Activated T-helper 1 cell treated with anti-CD3 and anti-CD28 coated beads, Interleukin-12 subunit alpha, Interleukin-12 subunit beta, Interleukin-2, Interleukin-4 antibody, amounts not matched to agents 30 ng/mL and 10 ng/mL and 1 ng/mL, durations not matched to agents 14 hours and 24 hours and 36 hours (primary cell): Measurements from ENCODE around the gene UBR4. TPM values are rescaled to one million over a fixed set of nuclear protein-coding genes. Genes with fewer than 3 reads are reported as not detected.
A peak's percentile ranks its signal among the peaks of the same experiment; 100 is the strongest.

Experiments
- DNase-seq: peaks from one replicate; pipeline ENCODE4 v3.0.0; 2021; ENCODE audit warnings: low spot score
- H3K27ac Mint-ChIP-seq: one replicate; pipeline ENCODE4 v1.8.0; 2021; ENCODE audit warnings: mild to moderate bottlenecking, mixed read lengths
- H3K27me3 Mint-ChIP-seq: one replicate; pipeline ENCODE4 v1.8.0; 2022; ENCODE audit warnings: mild to moderate bottlenecking, moderate library complexity, mixed read lengths; ENCODE audit not compliant: insufficient read depth
- H3K36me3 Mint-ChIP-seq: one replicate; pipeline ENCODE4 v1.8.0; 2021; ENCODE audit warnings: low read depth, mixed read lengths
- H3K4me1 Mint-ChIP-seq: one replicate; pipeline ENCODE4 v1.8.0; 2021; ENCODE audit warnings: low read depth, mixed read lengths
- H3K4me3 Mint-ChIP-seq: one replicate; pipeline ENCODE4 v1.8.0; 2021; ENCODE audit warnings: mild to moderate bottlenecking, moderate library complexity, mixed read lengths
- H3K9me3 Mint-ChIP-seq: one replicate; pipeline ENCODE4 v1.8.0; 2021; ENCODE audit warnings: mixed read lengths
- intact Hi-C: fragments of 100-400 bp; cut with micrococcal nuclease; formaldehyde crosslinking; loops from one replicate; pipeline ENCODE4 v1.15.1; 2024
- total RNA-seq: library from RNA; stranded (reverse); gene quantifications from 2 replicates; pipeline ENCODE4 v1.2.3, GENCODE V29; 2022

The UBR4 gene
- total RNA-seq, 1 donor from 2014 or later, result 155 TPM

DNA sequence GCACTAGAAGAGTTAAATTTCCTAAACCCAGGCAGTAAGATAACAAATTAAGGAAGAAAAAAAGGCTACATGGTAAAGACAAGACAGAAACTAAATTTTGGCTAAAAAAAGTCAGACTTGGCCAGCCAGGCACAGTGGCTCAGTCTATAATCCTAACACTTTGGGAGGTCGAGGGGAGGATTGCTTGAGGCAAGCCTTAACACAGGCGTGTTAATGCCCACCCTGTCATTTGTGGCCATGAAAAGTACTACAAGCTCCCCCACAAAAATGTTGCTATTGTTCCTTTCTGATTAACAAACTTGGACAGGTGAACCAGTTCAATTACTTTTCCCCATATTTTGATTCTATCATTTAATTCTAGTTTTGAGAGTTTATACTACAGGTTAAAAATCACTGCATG lies 32.3 kb downstream of the UBR4 start:
- H3K4me1 Mint-ChIP-seq, result peaks cover 24% of the 10 kb centered on the region
- no peak overlapping the region for H3K4me3 Mint-ChIP-seq
- intact Hi-C loops, result loop anchor here (1.0 kb wide), 1 partner anchor 9 kb away; no protein-coding TSS in a partner anchor
- H3K27me3 Mint-ChIP-seq, result no peaks in the 10 kb centered on the region
- no peaks in the 10 kb centered on the region for H3K9me3 Mint-ChIP-seq
- DNase-seq, result no peak
- no peak overlapping the region for H3K27ac Mint-ChIP-seq
- peaks cover 70% of the 10 kb centered on the region for H3K36me3 Mint-ChIP-seq

DNA sequence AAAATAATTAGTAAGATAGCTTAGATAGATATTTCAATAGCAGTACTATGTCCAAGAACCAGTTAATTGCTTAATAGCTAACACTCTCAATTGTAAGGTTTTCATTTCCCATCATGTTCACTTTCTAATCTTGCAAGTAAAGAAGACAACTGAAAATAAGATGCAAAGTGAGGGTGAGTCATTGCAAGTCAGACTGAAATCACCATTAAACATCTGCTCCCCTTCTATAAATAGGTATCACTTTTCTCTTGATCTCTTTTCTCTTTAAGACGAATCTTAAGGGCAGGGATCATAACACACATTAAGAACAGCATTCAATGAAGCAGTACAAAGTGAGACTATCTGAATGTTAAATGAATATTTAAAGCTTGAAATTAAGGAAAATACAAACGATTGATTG lies 40.4 kb downstream of the UBR4 start:
- no peak for DNase-seq
- Mint-ChIP-seq H3K36me3 (peaks cover 77% of the 10 kb centered on the region), H3K27ac (peak overlapping the region; percentile 61), H3K4me3 (no peak overlapping the region), H3K27me3 (no peaks in the 10 kb centered on the region), H3K4me1 (peaks cover 16% of the 10 kb centered on the region), H3K9me3 (no peaks in the 10 kb centered on the region)
- intact Hi-C loops, result loop anchor here (1.0 to 5.0 kb wide), 4 partner anchors 9 to 47 kb away; no protein-coding TSS in a partner anchor

DNA sequence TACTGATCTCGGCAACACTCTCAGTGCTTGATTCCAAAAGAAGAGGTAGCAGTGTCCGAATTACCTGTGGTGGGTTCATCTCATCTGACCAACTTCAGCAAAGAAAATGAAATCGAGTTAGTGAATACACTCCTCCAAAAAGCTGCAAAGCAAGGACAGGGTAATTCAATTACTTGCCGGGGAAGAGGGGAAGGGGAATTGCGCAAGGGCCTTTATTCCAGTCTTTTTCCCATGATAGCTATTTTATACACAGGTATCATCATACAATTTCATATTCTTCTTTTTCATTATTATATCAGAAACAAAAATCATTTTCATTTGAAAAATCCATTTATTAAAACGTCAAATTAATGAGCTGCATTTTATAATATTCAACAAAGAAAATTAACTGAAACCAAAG lies 42.9 kb downstream of the UBR4 start:
- Mint-ChIP-seq H3K36me3 (peaks cover 75% of the 10 kb centered on the region), H3K27me3 (no peaks in the 10 kb centered on the region), H3K27ac (no peak overlapping the region), H3K4me1 (peaks cover 16% of the 10 kb centered on the region), H3K4me3 (no peak overlapping the region), H3K9me3 (no peaks in the 10 kb centered on the region)
- intact Hi-C loops, result loop anchor here (5.0 kb wide), 2 partner anchors 40 to 45 kb away; no protein-coding TSS in a partner anchor
- DNase-seq, result no peak

DNA sequence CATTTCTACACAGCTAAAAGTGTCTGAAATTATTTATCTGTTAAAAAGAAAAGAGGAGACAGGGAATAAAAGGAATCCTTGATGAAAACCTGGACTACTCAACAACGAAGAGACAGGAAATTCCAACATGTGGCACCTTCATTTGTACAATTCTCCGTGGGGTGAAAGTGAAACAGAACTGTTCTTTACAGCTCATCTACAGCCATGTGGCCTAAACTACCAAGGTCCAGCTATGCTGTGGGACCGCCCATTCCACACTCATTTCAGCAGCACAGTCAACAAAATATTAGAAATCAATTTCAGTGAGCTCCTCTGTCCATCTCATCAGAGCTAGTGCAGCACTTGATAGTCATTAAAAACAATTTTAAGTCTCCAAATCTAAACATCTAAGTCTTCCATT lies 44.0 kb downstream of the UBR4 start:
- H3K27me3 Mint-ChIP-seq, result no peaks in the 10 kb centered on the region
- H3K36me3 Mint-ChIP-seq, result peaks cover 79% of the 10 kb centered on the region
- H3K4me3 Mint-ChIP-seq, result no peak overlapping the region
- intact Hi-C loops, result loop anchor here (5.0 kb wide), 2 partner anchors 41 to 44 kb away; no protein-coding TSS in a partner anchor
- no peak overlapping the region for H3K27ac Mint-ChIP-seq
- H3K9me3 Mint-ChIP-seq, result no peaks in the 10 kb centered on the region
- peaks cover 16% of the 10 kb centered on the region for H3K4me1 Mint-ChIP-seq
- no peak for DNase-seq

DNA sequence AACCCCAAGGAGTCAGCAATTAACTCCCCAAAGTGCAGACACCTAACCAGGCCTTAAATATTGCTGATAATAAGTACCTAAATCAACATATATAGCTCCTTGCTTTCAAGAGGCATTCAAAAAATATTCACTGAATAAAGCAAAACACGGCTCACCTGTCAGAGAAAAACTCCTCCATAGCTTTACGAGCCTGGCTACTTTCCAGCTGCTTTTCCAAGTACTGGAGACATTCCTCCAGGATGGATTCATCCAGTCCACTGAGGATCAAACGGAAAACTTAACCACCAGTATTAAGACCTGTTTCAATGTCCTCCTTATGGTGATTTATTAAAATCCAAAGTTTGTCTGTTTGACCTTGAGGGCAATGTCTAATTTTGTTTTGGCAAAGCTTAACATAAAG lies 44.6 kb downstream of the UBR4 start:
- Mint-ChIP-seq H3K36me3 (peaks cover 80% of the 10 kb centered on the region), H3K27me3 (no peaks in the 10 kb centered on the region), H3K27ac (no peak overlapping the region), H3K4me1 (peaks cover 14% of the 10 kb centered on the region), H3K9me3 (no peaks in the 10 kb centered on the region), H3K4me3 (no peak overlapping the region)
- intact Hi-C loops, result loop anchor here (5.0 kb wide), 2 partner anchors 42 to 43 kb away; no protein-coding TSS in a partner anchor
- DNase-seq, result no peak

DNA sequence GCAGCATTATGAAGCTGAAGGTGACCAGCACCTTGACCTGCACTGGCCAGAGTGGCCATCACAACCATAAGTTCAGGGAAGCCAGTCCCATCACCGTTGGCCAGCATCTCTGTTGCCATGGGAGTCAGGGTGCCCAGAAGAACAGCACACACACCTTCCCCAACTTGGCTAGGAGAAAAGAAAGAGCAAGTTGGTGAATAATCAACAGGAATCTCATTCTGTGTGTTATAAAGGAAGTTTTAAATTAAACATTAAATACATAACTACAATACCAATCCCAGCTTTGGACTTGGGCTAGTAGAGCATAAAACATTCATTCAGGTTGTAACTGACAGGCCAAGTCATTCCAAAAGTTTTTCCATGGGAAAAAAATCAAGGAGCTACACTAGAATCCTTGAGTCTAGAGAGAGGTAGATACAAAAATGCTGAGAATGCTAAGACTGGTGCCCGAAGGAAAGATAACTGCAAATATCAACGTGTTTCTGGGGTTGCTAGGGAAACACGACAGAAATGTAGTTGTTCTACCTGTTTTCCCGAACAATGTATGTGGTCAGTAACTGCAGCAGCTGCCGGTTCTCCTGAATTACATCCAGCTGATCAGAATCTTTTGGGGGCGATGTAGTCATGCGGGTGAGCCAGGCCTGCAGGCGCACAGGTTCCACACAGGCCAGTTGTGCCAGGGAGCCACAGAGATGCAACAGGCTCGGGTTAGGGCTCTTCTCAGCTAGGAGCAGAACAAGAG lies 45.6 kb downstream of the UBR4 start:
- Mint-ChIP-seq H3K36me3 (peaks cover 79% of the 10 kb centered on the region), H3K27ac (no peak overlapping the region), H3K9me3 (no peaks in the 10 kb centered on the region), H3K27me3 (no peaks in the 10 kb centered on the region), H3K4me3 (no peak overlapping the region), H3K4me1 (peaks cover 4% of the 10 kb centered on the region)
- no peak for DNase-seq
- intact Hi-C loops, result loop anchor here (5.0 kb wide), 2 partner anchors 42 to 43 kb away; no protein-coding TSS in a partner anchor

DNA sequence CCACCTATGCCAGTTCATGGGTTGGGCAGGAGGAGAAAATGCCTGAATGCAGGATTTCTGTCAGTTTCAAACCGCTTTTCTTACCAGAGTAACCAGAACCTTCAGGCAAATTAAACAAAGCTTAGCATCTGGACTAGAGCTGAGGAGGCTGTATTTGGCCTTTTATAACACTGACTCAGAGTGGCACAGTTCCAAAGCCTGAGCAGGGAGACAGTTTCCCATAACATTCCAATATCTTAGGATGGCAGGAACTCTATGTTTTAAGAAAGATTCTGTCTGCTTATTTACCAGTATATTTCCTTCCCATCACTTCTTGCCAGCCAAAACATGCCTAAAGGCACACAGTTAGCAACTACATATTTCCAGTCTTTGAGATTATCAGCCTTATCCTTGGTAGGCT lies 46.8 kb downstream of the UBR4 start:
- Mint-ChIP-seq H3K4me3 (no peak overlapping the region), H3K27me3 (no peaks in the 10 kb centered on the region), H3K9me3 (no peaks in the 10 kb centered on the region), H3K36me3 (peaks cover 72% of the 10 kb centered on the region), H3K4me1 (no peaks in the 10 kb centered on the region), H3K27ac (no peak overlapping the region)
- intact Hi-C loops, result no loop called here
- no peak for DNase-seq

DNA sequence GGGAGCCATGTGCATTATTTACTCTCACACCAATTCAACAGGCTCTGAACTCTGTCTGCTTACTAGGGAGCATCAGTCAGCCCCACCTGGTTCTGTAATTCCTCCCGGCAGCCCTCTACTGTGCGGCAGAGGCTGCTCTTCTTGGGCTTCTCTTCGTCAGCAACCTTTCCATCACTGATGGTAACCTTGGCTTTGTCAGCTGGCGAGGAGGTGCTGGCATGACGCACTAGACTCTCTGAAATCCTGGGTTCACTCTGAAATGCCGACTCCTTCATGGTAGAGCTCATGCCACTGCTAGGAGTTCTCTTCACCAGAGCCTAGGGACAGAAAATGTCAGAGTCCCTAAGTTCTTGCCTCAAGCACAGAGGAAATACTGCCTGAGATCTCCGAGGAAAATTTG lies 49.2 kb downstream of the UBR4 start:
- Mint-ChIP-seq H3K4me1 (peaks cover 11% of the 10 kb centered on the region), H3K9me3 (no peaks in the 10 kb centered on the region), H3K4me3 (no peak overlapping the region), H3K27ac (no peak overlapping the region), H3K36me3 (peaks cover 64% of the 10 kb centered on the region), H3K27me3 (no peaks in the 10 kb centered on the region)
- intact Hi-C loops, result no loop called here
- DNase-seq, result no peak

DNA sequence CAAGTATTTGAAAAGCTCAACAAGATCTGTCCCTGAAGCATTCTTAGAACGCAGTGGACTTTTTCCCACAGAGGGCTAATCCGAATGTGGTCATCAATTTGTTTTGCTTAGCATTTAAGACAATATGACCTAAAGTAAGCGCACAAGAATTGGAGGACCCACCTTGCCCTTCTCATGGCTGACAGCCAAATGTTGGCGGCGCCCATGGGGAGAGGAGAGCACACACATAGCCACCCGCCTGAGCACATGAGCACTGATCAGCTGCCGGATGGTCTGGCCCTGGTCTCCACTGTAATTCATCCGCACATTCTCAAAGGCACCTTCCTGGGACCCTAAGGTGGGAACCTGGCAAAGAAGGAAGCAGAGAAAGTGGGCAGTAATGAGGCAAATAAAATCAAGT lies 52.4 kb downstream of the UBR4 start:
- H3K27me3 Mint-ChIP-seq, result no peaks in the 10 kb centered on the region
- no peaks in the 10 kb centered on the region for H3K9me3 Mint-ChIP-seq
- H3K4me3 Mint-ChIP-seq, result no peak overlapping the region
- intact Hi-C loops, result no loop called here
- H3K27ac Mint-ChIP-seq, result no peak overlapping the region
- H3K4me1 Mint-ChIP-seq, result peaks cover 11% of the 10 kb centered on the region
- peaks cover 69% of the 10 kb centered on the region for H3K36me3 Mint-ChIP-seq
- no peak for DNase-seq

DNA sequence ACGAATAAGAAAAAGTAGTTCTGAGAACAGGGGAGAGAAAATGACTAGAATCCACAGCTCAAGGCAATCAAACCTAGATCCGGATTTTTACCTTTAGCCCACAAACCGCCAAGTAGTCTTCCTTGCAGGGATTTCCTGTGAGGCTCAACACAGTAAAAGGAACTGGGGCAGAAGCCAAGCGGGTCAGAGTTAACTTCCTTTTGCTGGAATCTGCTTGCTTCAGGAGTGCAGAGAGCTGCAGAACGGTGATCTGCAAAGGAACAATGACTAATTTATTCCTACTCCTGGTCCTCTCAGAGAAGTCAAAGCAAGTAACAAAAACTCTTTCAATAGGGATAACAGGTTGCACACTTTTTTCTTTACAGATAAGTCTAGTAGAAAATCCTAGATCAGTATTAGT lies 53.4 kb downstream of the UBR4 start:
- H3K4me3 Mint-ChIP-seq, result no peak overlapping the region
- peaks cover 71% of the 10 kb centered on the region for H3K36me3 Mint-ChIP-seq
- H3K27ac Mint-ChIP-seq, result peak overlapping the region; percentile 70
- no peak for DNase-seq
- H3K4me1 Mint-ChIP-seq, result peaks cover 11% of the 10 kb centered on the region
- intact Hi-C loops, result no loop called here
- no peaks in the 10 kb centered on the region for H3K9me3 Mint-ChIP-seq
- H3K27me3 Mint-ChIP-seq, result no peaks in the 10 kb centered on the region

DNA sequence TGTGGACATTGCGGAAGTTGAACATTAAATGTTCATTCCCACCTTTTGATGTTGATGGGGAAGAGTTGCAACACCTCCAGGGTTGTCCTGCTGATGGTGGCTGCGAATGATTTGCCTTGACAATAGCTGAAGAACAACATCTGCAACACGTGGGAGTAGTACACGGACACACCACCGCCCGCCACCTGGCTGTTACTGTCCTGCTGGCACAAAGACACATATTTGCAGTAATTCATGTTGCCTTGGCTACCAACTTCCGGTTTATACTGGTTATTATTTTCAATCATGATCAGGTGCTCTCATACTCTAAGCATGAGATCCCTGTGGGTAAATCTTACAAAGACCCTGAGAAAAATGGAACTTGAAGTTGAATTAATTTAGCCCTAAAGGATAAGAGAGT lies 55.2 kb downstream of the UBR4 start:
- H3K36me3 Mint-ChIP-seq, result peaks cover 71% of the 10 kb centered on the region
- H3K4me3 Mint-ChIP-seq, result no peak overlapping the region
- no peak overlapping the region for H3K27ac Mint-ChIP-seq
- DNase-seq, result no peak
- no peaks in the 10 kb centered on the region for H3K27me3 Mint-ChIP-seq
- intact Hi-C loops, result no loop called here
- H3K9me3 Mint-ChIP-seq, result no peaks in the 10 kb centered on the region
- H3K4me1 Mint-ChIP-seq, result peaks cover 11% of the 10 kb centered on the region

DNA sequence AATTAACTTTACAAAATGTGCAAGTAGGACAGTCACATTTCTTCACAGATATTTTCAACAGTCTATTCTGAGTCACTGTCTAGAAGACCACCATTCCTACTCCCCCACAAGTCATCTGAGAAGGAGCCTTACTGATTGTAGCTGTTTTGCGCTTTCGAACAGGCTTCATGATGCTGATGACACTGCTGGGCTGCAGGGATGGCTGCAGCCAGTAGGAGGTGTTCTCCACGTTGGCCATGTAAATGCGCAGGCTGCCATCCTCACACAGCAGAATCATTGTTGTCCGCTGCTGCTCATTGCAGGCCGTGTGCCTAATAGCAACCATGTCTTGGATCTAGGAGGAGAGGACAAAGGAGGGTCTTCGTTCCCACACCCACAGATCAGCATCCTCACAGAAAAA lies 56.9 kb downstream of the UBR4 start:
- intact Hi-C loops, result no loop called here
- DNase-seq, result no peak
- H3K27me3 Mint-ChIP-seq, result no peaks in the 10 kb centered on the region
- peaks cover 11% of the 10 kb centered on the region for H3K4me1 Mint-ChIP-seq
- no peak overlapping the region for H3K4me3 Mint-ChIP-seq
- no peaks in the 10 kb centered on the region for H3K9me3 Mint-ChIP-seq
- no peak overlapping the region for H3K27ac Mint-ChIP-seq
- H3K36me3 Mint-ChIP-seq, result peaks cover 81% of the 10 kb centered on the region

DNA sequence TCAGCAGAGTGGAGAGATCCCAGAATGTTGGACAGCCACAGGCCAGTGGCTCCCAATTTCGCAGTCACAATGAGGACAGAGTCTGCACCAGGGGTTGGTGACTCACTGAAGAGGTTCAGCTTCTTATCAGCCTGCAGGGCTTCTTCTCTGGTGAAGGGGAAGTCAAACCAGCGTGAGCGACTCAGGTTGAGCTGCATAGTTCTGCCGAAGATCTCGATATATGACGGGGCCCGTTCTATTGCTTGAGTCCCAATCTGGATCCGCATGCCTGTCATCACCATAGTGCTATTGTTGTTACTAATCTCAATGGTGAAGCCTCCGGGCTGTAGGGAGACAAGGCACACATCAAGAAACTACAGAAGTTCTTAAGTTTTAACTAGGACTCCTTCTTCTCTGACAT lies 58.5 kb downstream of the UBR4 start:
- no peaks in the 10 kb centered on the region for H3K9me3 Mint-ChIP-seq

More for the DNA sequence above, 58.5 kb downstream of the UBR4 start:
- intact Hi-C loops, result no loop called here
- peaks cover 88% of the 10 kb centered on the region for H3K36me3 Mint-ChIP-seq
- peaks cover 3% of the 10 kb centered on the region for H3K4me1 Mint-ChIP-seq
- H3K4me3 Mint-ChIP-seq, result no peak overlapping the region
- H3K27ac Mint-ChIP-seq, result no peak overlapping the region
- H3K27me3 Mint-ChIP-seq, result no peaks in the 10 kb centered on the region
- no peak for DNase-seq
